H9 (cell line): ENCODE measurements around the gene NECTIN1. TPM values are rescaled to one million over a fixed set of nuclear protein-coding genes. Genes with fewer than 3 reads are reported as not detected.

Experiments used
- DNase-seq: peaks from one replicate; pipeline ENCODE4 v3.0.0-alpha.2; 2017
- H2AFZ ChIP-seq: one replicate; pipeline ENCODE4 v1.6.1; 2013; ENCODE audit warnings: mild to moderate bottlenecking, low read length, control low read depth, moderate library complexity
- H2AK5ac ChIP-seq: 2 replicates; pipeline ENCODE4 v1.6.1; 2013; ENCODE audit warnings: low read length, control low read depth, mixed read lengths; ENCODE audit not compliant: insufficient read length
- H2BK120ac ChIP-seq: one replicate; pipeline ENCODE4 v1.6.1; 2013; ENCODE audit warnings: low read depth, mild to moderate bottlenecking, low read length, control low read depth, inconsistent platforms; ENCODE audit not compliant: poor library complexity, severe bottlenecking
- H2BK12ac ChIP-seq: 2 replicates; pipeline ENCODE4 v1.6.1; 2013; ENCODE audit warnings: low read length, control low read depth, mixed read lengths, low read depth; ENCODE audit not compliant: insufficient read length
- H2BK15ac ChIP-seq: 2 replicates; pipeline ENCODE4 v1.6.1; 2013; ENCODE audit warnings: low read depth, low read length, control low read depth
- H2BK20ac ChIP-seq: one replicate; pipeline ENCODE4 v1.6.1; 2013; ENCODE audit warnings: low read depth, mild to moderate bottlenecking, low read length, control low read depth, inconsistent platforms; ENCODE audit not compliant: poor library complexity, severe bottlenecking
- H2BK5ac ChIP-seq: 2 replicates; pipeline ENCODE4 v1.6.1; 2013; ENCODE audit warnings: low read length, control low read depth, mixed read lengths; ENCODE audit not compliant: insufficient read length
- H3K14ac ChIP-seq: 2 replicates; pipeline ENCODE4 v1.6.1; 2013; ENCODE audit warnings: low read length, control low read depth; ENCODE audit not compliant: insufficient read depth
- H3K18ac ChIP-seq: 2 replicates; pipeline ENCODE4 v1.6.1; 2013; ENCODE audit warnings: low read depth, mild to moderate bottlenecking, mixed read lengths, low read length, control low read depth; ENCODE audit not compliant: insufficient read length
- H3K23ac ChIP-seq: 2 replicates; pipeline ENCODE4 v1.6.1; 2013; ENCODE audit warnings: low read length, control low read depth, mixed read lengths, low read depth; ENCODE audit not compliant: insufficient read length
- H3K23me2 ChIP-seq: 2 replicates; pipeline ENCODE4 v1.6.1; 2013; ENCODE audit warnings: low read depth, mild to moderate bottlenecking, mixed read lengths, low read length, control low read depth; ENCODE audit not compliant: insufficient read length, poor library complexity, severe bottlenecking
- H3K27ac ChIP-seq: 2 replicates; pipeline ENCODE4 v1.5.1; 2013; ENCODE audit warnings: low read length, control low read depth, mixed read lengths, low read depth; ENCODE audit not compliant: insufficient read length
- H3K27me3 ChIP-seq: 2 replicates; pipeline ENCODE4 v1.6.1; 2013; ENCODE audit warnings: low read length, control low read depth, inconsistent platforms; ENCODE audit not compliant: insufficient read depth
- H3K4ac ChIP-seq: 2 replicates; pipeline ENCODE4 v1.6.1; 2013; ENCODE audit warnings: low read depth, mild to moderate bottlenecking, control low read depth, inconsistent platforms, low read length, moderate library complexity
- H3K4me1 ChIP-seq: 2 replicates; pipeline ENCODE4 v1.6.1; 2013; ENCODE audit warnings: low read length, control low read depth, inconsistent platforms; ENCODE audit not compliant: insufficient read depth
- H3K4me2 ChIP-seq: 2 replicates; pipeline ENCODE4 v1.6.1; 2013; ENCODE audit warnings: low read length, control low read depth, mixed read lengths; ENCODE audit not compliant: insufficient read length, insufficient read depth
- H3K56ac ChIP-seq: 2 replicates; pipeline ENCODE4 v1.6.1; 2013; ENCODE audit warnings: low read depth, mild to moderate bottlenecking, mixed read lengths, low read length, control low read depth; ENCODE audit not compliant: insufficient read length
- H3K79me1 ChIP-seq: 2 replicates; pipeline ENCODE4 v1.6.1; 2013; ENCODE audit warnings: low read depth, mild to moderate bottlenecking, moderate library complexity, low read length, control low read depth, inconsistent platforms; ENCODE audit not compliant: insufficient read depth, poor library complexity, severe bottlenecking
- H3K79me2 ChIP-seq: 2 replicates; pipeline ENCODE4 v1.6.1; 2013; ENCODE audit warnings: low read length, control low read depth, inconsistent platforms; ENCODE audit not compliant: insufficient read depth
- H3K9ac ChIP-seq: 2 replicates; pipeline ENCODE4 v1.6.1; 2013; ENCODE audit warnings: low read length, control low read depth, mixed read lengths; ENCODE audit not compliant: insufficient read length; ENCODE audit errors: extremely low read depth
- H3K9me3 ChIP-seq: one replicate; pipeline ENCODE4 v1.6.1; 2013; ENCODE audit warnings: low read depth, low read length, inconsistent platforms; ENCODE audit not compliant: control insufficient read depth
- H3T11ph ChIP-seq: one replicate; pipeline ENCODE4 v1.6.1; 2013; ENCODE audit warnings: mild to moderate bottlenecking, low read length, control low read depth, inconsistent platforms
- H4K20me1 ChIP-seq: one replicate; pipeline ENCODE4 v1.6.1; 2013; ENCODE audit not compliant: control insufficient read depth, insufficient read length, insufficient read depth
- H4K5ac ChIP-seq: 2 replicates; pipeline ENCODE4 v1.6.1; 2013; ENCODE audit warnings: low read depth, mild to moderate bottlenecking, mixed read lengths, low read length, control low read depth; ENCODE audit not compliant: insufficient read length
- H4K8ac ChIP-seq: replicated peaks from 2 replicates; pipeline ENCODE4 v1.6.1; 2013; ENCODE audit warnings: low read length, control low read depth, mixed read lengths, low read depth; ENCODE audit not compliant: insufficient read length
- H4K91ac ChIP-seq: 2 replicates; pipeline ENCODE4 v1.6.1; 2013; ENCODE audit warnings: low read depth, mild to moderate bottlenecking, moderate library complexity, mixed read lengths, low read length, control low read depth; ENCODE audit not compliant: insufficient read length
- H3K27ac Mint-ChIP-seq, 3 experiments: 2 replicates in 2 of 3; 3 replicates in 1 of 3; pipeline ENCODE4 v1.8.0; 2020 to 2021; ENCODE audit warnings: mixed read lengths in 3 of 3, mild to moderate bottlenecking in 1 of 3, moderate library complexity in 1 of 3
- H3K27me3 Mint-ChIP-seq: 2 replicates; pipeline ENCODE4 v1.8.0; 2021; ENCODE audit warnings: low read depth, mild to moderate bottlenecking, moderate library complexity, mixed read lengths
- H3K36me3 Mint-ChIP-seq, 3 experiments: 2 replicates in 2 of 3; 3 replicates in 1 of 3; pipeline ENCODE4 v1.8.0; 2020 to 2021; ENCODE audit warnings: low read depth in 3 of 3, mixed read lengths in 3 of 3; ENCODE audit not compliant: insufficient read depth in 1 of 3
- H3K4me1 Mint-ChIP-seq, 2 experiments: 2 replicates each; pipeline ENCODE4 v1.8.0; 2020; ENCODE audit warnings: mixed read lengths in 2 of 2
- H3K4me3 Mint-ChIP-seq, 2 experiments: 2 replicates in 1 of 2; 3 replicates in 1 of 2; pipeline ENCODE4 v1.8.0; 2020 to 2021; ENCODE audit warnings: mild to moderate bottlenecking in 2 of 2, mixed read lengths in 2 of 2, moderate library complexity in 1 of 2
- H3K9me3 Mint-ChIP-seq, 2 experiments: 2 replicates in 1 of 2; 3 replicates in 1 of 2; pipeline ENCODE4 v1.8.0; 2020; ENCODE audit warnings: mild to moderate bottlenecking in 2 of 2, mixed read lengths in 2 of 2, moderate library complexity in 1 of 2
- CTCF ChIP-seq: fragments of 200-600 bp; sonication (generic); conservative IDR thresholded peaks from 3 replicates; pipeline ENCODE4 v1.8.0; 2021; ENCODE audit warnings: antibody characterized with exemption, mild to moderate bottlenecking
- WGBS: extraction: QIAGEN DNeasy Blood & Tissue Kit; methylation state at CpG from one replicate; pipeline ENCODE4 v1.1.7; 2013; ENCODE audit warnings: missing lambda C conversion rate, low lambda C conversion rate, mixed read lengths; ENCODE audit not compliant: insufficient read length; ENCODE audit errors: extremely low coverage; 5-methylcytosine and 5-hydroxymethylcytosine counted together
- total RNA-seq: library from RNA; stranded (reverse); gene quantifications from 2 replicates; pipeline ENCODE4 v1.2.1, GENCODE V29; 2021

NECTIN1 gene
- total RNA-seq, 1 experiment from 2014 or later, result 113 TPM

GRCh38 chr11:119681361-119681910 is 47.6 kb downstream of the NECTIN1 start:
- Histone ChIP-seq H3K27ac (no peak overlapping the region), H2BK15ac (no peak overlapping the region), H3K4me2 (no peak overlapping the region), H2BK5ac (no peak overlapping the region), H3K23ac (no peak overlapping the region), H3K79me2 (no peaks in the 10 kb centered on the region; the same call in 1 of the 2 replicates), H3K4ac (no peak overlapping the region), H3K9me3 (peaks cover 10% of the 10 kb centered on the region), H3K14ac (no peak overlapping the region), H3K56ac (no peak overlapping the region), H4K8ac (no peak overlapping the region), H4K20me1 (no peaks in the 10 kb centered on the region), H3T11ph (no peak overlapping the region), H2BK12ac (no peak overlapping the region), H3K23me2 (no peaks in the 10 kb centered on the region), H2AK5ac (no peak overlapping the region), H3K4me1 (peaks cover 5% of the 10 kb centered on the region; the same call in 1 of the 2 replicates), H3K18ac (no peak overlapping the region), H3K9ac (no peak overlapping the region), H4K5ac (no peak overlapping the region), H2BK120ac (no peak overlapping the region), H3K79me1 (peaks cover 18% of the 10 kb centered on the region), H2AFZ (no peak overlapping the region), H3K27me3 (no peaks in the 10 kb centered on the region), H2BK20ac (no peak overlapping the region), H4K91ac (no peak overlapping the region)
- H3K36me3 Mint-ChIP-seq, result peaks cover 35 to 39% (median 37%) of the 10 kb centered on the region in 3 experiments
- no peak for DNase-seq
- H3K27ac Mint-ChIP-seq, result 0 out of 7 replicates have a peak overlapping the region, but pooled peaks of 1 of the 3 experiments have one; percentile 39
- H3K9me3 Mint-ChIP-seq, result peaks cover 13 to 18% of the 10 kb centered on the region in 2 experiments; a peak in 4 of 5 replicates
- no CpG with 5 or more reads among the region's 8 CpGs for WGBS
- no peak overlapping the region for H3K4me3 Mint-ChIP-seq
- H3K27me3 Mint-ChIP-seq, result peaks cover 2% of the 10 kb centered on the region; the same call in 1 of the 2 replicates
- peak; percentile 31; the same call in 2 of the 3 replicates for TF ChIP-seq CTCF
- H3K4me1 Mint-ChIP-seq, result peaks cover 39 to 48% of the 10 kb centered on the region in 2 experiments
